Heart left ventricle (tissue), 16 donors: ENCODE data around the gene LAMC3. TPM values are rescaled to one million over a fixed set of nuclear protein-coding genes. Genes with fewer than 3 reads are reported as not detected.

ENCODE experiments used
- ATAC-seq, 4 donors: fragments of 200-7000 bp; cut with Tn5 transposase; one replicate each; pipeline ENCODE4 v1.9.1; 2020 to 2022; ENCODE audit warnings: moderate library complexity in 4 of 4, mild to moderate bottlenecking in 3 of 4, moderate number of reproducible peaks in 1 of 4
- DNase-seq, 5 donors: peaks; one replicate each; pipeline ENCODE4 v3.0.0-alpha.2; 2020
- H3K27ac ChIP-seq, 12 donors: fragments of 200-600 bp; sonication (generic) in 4 of 12; one replicate each; pipeline versions ENCODE4 v1.5.0 to v1.8.0; 2016 to 2022; ENCODE audit warnings: mild to moderate bottlenecking in 2 of 12
- H3K27me3 ChIP-seq, 9 donors: fragments of 200-600 bp; sonication (generic) in 2 of 9; one replicate each; pipeline versions ENCODE4 v1.5.1 to v1.8.0; 2016 to 2022; ENCODE audit warnings: mild to moderate bottlenecking in 3 of 9
- H3K36me3 ChIP-seq, 9 donors: fragments of 200-600 bp; sonication (generic) in 2 of 9; one replicate each; pipeline versions ENCODE4 v1.5.0 to v1.8.0; 2018 to 2022; ENCODE audit warnings: mild to moderate bottlenecking in 2 of 9
- H3K4me1 ChIP-seq, 12 donors: fragments of 200-600 bp; sonication (generic) in 4 of 12; one replicate each; pipeline versions ENCODE4 v1.5.0 to v1.8.0; 2016 to 2022; ENCODE audit warnings: mild to moderate bottlenecking in 3 of 12
- H3K4me3 ChIP-seq, 12 donors: fragments of 200-600 bp; sonication (generic) in 4 of 12; one replicate each; pipeline versions ENCODE4 v1.5.0 to v1.8.0; 2017 to 2022; ENCODE audit warnings: mild to moderate bottlenecking in 9 of 12, moderate library complexity in 4 of 12
- H3K9me3 ChIP-seq, 12 donors: fragments of 200-600 bp; sonication (generic) in 4 of 12; one replicate each; pipeline versions ENCODE4 v1.5.0 to v1.8.0; 2016 to 2022; ENCODE audit warnings: mild to moderate bottlenecking in 1 of 12
- POLR2A ChIP-seq, 2 donors: fragments of 450-650 bp; IDR thresholded peaks; one replicate each; pipeline ENCODE4 v1.6.1; 2017; ENCODE audit warnings: antibody characterized with exemption in 2 of 2, mild to moderate bottlenecking in 2 of 2, moderate library complexity in 2 of 2
- WGBS, 4 donors: extraction: QIAGEN DNeasy Blood & Tissue Kit in 2 of 4; methylation state at CpG; one replicate each; pipeline versions ENCODE4 v1.1.5 to v1.1.7; 2013 to 2018; 5-methylcytosine and 5-hydroxymethylcytosine counted together
- intact Hi-C, 10 donors: fragments of 100-400 bp; cut with DNase I; formaldehyde crosslinking; loops; one replicate each; pipeline versions ENCODE4 v1.11.1 to v1.14.2; 2022
- polyA plus RNA-seq, 2 donors: library from polyadenylated mRNA; stranded (reverse); fragments of 200-250 nt; gene quantifications; one replicate each; pipeline ENCODE4 v1.2.3, GENCODE V29; 2013
- total RNA-seq, 9 donors: library from RNA; depleted of rRNA in 2 of 9; stranded (reverse); fragments of >200 nt in 2 of 9; fragmentation: NEBNext Ultra II Directional in 3 of 9; extraction: Animal tissue kit (Norgen Biotek cat#: 25700) in 3 of 9; gene quantifications; one replicate each; pipeline versions ENCODE4 v1.1.0 to v1.2.4, GENCODE V29; 2016 to 2023
- TF ChIP-seq, protein P1 (sequence below), 12 donors: fragments of 200-600 bp; sonication (generic) in 4 of 12; IDR thresholded peaks; one replicate each; pipeline versions ENCODE4 v1.5.0 to v1.8.0; 2018 to 2022; ENCODE audit warnings: antibody characterized with exemption in 12 of 12, mild to moderate bottlenecking in 5 of 12
- donor health status: ischemic (EF 13 %, LVEDD 7.1; RV severe dilation, severe dysfunction).
- donor health status: healthy with polysubstance abuse.
- donor health status: DM: no; HTN: yes; CAD: no.
- donor health status: DM: no; HTN: no; CAD: no.
- donor health status: ischemic (EF 25% LVEDD 6.9; RV normal size, moderate dysfunction).
- donor health status: ischemic (EF 25% LVEDD 5.7; RV mildly dilated, moderate dysfunction).
- donor health status: healthy.
- donor health status: DM: yes; HTN: yes; CAD: no.
- donor health status: ischemic (EF 35%, LVEDD 5.7; RV mildly dilated, moderate dysfunction).
- donor health status: nonischemic (EF 11% LVEDD 7.7; RV severe dilation, severe dysfunction).
- donor health status: DM: yes; HTN: yes; CAD: no.
- donor health status: PGD.
- donor health status: ischemic (EF 29% LVEDD 5.4; RV normal size, mild dysfunction).
- donor health status: nonischemic (EF 23%, LVEDD 6.1; RV moderate dilation, normal function).

LAMC3 gene
- total and polyA plus RNA-seq, 11 donors, result 0.11 to 1.8 (median 0.67) TPM

DNA sequence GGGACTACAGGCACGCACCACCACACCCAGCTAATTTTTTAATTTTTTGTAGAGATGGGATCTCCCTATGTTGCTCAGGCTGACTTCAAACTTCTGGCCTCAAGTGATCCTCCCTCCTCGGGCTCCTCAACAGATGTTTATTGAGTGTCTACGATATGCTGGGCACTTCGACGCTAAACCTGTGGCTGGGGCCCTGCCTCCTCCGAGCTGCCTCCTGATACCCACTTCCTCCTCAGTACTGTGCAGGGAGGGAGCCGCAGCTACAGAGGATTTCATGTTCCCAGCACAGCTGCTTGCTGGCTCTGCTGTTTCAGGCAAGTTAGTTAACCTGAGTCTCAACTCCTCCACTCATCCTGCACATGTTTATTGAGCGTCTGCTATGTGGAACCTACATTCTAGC lies 97.0 kb downstream of the LAMC3 start:
- Histone ChIP-seq H3K27me3 (no peaks in the 10 kb centered on the region), H3K27ac (peak overlapping the region in 2 of 12 donors; percentile 49 to 79), H3K9me3 (no peaks in the 10 kb centered on the region), H3K4me3 (no peak overlapping the region), H3K4me1 (peaks cover 0 to 53% (median 17%) of the 10 kb centered on the region in 12 donors), H3K36me3 (peaks cover 0 to 5% (median 0%) of the 10 kb centered on the region in 9 donors)
- no peak for TF ChIP-seq POLR2A (IDR thresholded peaks at IDR 0.05)
- TF ChIP-seq, protein P1, sequence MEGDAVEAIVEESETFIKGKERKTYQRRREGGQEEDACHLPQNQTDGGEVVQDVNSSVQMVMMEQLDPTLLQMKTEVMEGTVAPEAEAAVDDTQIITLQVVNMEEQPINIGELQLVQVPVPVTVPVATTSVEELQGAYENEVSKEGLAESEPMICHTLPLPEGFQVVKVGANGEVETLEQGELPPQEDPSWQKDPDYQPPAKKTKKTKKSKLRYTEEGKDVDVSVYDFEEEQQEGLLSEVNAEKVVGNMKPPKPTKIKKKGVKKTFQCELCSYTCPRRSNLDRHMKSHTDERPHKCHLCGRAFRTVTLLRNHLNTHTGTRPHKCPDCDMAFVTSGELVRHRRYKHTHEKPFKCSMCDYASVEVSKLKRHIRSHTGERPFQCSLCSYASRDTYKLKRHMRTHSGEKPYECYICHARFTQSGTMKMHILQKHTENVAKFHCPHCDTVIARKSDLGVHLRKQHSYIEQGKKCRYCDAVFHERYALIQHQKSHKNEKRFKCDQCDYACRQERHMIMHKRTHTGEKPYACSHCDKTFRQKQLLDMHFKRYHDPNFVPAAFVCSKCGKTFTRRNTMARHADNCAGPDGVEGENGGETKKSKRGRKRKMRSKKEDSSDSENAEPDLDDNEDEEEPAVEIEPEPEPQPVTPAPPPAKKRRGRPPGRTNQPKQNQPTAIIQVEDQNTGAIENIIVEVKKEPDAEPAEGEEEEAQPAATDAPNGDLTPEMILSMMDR (IDR thresholded peaks at IDR 0.05), result no peak
- WGBS, 4 donors, result 92 to 98% (median 94%) methylated on average over 8 of the region's 8 CpGs
- ATAC-seq (no peak), DNase-seq (no peak)
- intact Hi-C loops, result no loop called here

DNA sequence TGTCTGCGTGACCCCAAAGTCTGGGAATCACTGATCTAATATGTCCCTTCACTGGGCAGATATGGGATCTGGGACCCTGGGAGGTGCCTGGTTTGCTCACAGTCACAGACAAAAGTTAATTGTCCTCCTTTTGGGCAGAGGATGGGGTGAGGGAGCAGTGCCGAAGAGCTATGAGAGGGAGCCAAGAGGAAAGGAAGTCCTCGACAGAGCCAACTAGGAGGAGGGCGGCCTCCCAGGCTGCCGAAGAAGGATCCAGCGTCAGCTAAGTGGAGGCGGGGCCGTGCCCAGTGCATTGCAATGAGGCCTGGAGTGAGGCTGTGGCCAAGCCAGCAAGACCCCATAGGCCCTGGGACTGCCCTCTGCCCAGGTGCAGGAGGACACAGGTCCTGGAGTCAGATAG lies 98.8 kb downstream of the LAMC3 start:
- peaks cover 0 to 6% (median 0%) of the 10 kb centered on the region in 9 donors for H3K36me3 ChIP-seq
- H3K9me3 ChIP-seq, result no peaks in the 10 kb centered on the region
- no peak overlapping the region for H3K4me3 ChIP-seq
- 45 to 72% (median 62%) methylated on average over 8 of the region's 8 CpGs for WGBS, 4 donors
- H3K27me3 ChIP-seq, result no peaks in the 10 kb centered on the region
- peak overlapping the region in 10 of 12 donors; percentile 24 to 82 (median 50) for H3K27ac ChIP-seq
- TF ChIP-seq, protein P1 (IDR thresholded peaks at IDR 0.05), result no peak
- TF ChIP-seq POLR2A (IDR thresholded peaks at IDR 0.05), result no peak
- intact Hi-C loops, result no loop called here
- H3K4me1 ChIP-seq, result peaks cover 0 to 43% (median 13%) of the 10 kb centered on the region in 12 donors
- ATAC-seq, result peak; percentile 49 to 82 (median 65)
- DNase-seq, result peak in 1 of 5 donors; percentile 39

DNA sequence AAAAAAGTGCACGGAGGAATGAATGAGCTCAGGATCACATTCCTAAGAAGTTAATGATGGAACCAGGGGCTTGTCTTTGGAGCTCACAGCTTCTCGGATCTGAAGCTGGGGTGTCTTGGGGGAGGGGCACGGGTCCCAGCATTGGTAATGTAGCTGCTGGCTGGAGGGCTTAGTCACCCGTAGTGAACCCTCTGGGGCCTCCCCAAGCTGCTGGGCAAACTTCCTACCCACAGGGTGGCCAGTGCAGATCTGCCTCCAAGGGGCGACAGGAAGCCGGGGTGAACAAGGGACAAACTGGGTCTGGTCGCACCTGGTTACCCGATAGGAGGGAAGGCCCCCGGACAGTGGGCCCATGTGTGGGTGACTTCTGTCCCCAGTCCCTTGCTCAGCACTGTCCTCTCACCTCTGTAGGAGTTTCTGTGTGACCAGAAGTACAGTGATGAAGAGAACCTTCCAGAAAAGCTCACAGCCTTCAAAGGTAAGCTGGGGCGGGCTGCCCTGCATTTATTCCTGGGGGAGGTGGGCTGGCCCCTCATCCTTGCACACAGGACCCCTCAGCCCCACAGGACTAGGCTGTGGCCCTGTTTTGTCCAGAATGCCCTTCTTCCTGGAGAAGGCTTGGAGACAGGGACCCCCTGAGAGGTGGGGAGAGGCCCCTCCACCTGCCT lies 102.3 kb downstream of the LAMC3 start:
- Histone ChIP-seq H3K9me3 (no peaks in the 10 kb centered on the region), H3K27ac (peak overlapping the region in 1 of 12 donors; percentile 16), H3K27me3 (no peaks in the 10 kb centered on the region), H3K4me3 (no peak overlapping the region), H3K4me1 (peaks cover 0 to 35% (median 11%) of the 10 kb centered on the region in 12 donors), H3K36me3 (peaks cover 0 to 12% (median 0%) of the 10 kb centered on the region in 9 donors)
- 68 to 77% (median 71%) methylated on average over 10 of the region's 10 CpGs for WGBS, 4 donors
- TF ChIP-seq, protein P1 (IDR thresholded peaks at IDR 0.05), result no peak
- TF ChIP-seq POLR2A (IDR thresholded peaks at IDR 0.05), result no peak
- no peak for ATAC-seq
- intact Hi-C loops, result no loop called here
- no peak for DNase-seq

DNA sequence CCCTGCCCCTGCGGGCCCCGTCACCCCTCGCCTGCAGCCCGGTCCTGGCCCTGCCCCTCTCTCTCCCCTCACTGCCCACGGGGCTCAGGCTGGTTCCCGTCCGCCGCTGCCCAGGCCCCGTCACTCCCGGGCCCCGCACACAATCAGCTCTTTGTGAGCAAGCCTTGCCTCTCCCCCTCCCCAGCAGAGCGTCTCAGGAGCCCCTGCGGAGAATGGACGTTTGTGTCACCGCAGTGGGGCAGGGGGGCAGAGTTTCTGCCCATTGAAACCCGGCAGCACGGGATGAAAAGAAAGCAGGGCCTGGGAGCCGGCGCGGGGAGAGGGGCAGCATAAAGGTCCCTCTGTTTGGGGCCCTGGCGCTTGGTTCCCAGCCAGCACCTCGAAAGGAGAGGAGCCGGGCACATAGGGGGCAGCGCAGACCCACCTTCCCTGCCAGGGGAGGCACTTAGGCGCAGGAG lies 102.9 kb downstream of the LAMC3 start:
- H3K4me1 ChIP-seq, result peaks cover 0 to 34% (median 9%) of the 10 kb centered on the region in 12 donors
- H3K27me3 ChIP-seq, result no peaks in the 10 kb centered on the region
- TF ChIP-seq, protein P1 (IDR thresholded peaks at IDR 0.05), result no peak
- TF ChIP-seq POLR2A (IDR thresholded peaks at IDR 0.05), result no peak
- no peak overlapping the region for H3K4me3 ChIP-seq
- no peaks in the 10 kb centered on the region for H3K9me3 ChIP-seq
- H3K36me3 ChIP-seq, result peaks cover 0 to 9% (median 0%) of the 10 kb centered on the region in 9 donors
- DNase-seq (no peak), ATAC-seq (no peak)
- peak overlapping the region in 2 of 12 donors; percentile 16 to 43 for H3K27ac ChIP-seq
- 76 to 80% (median 78%) methylated on average over 23 to 25 of the region's 25 CpGs for WGBS, 4 donors
- intact Hi-C loops, result no loop called here
